ENCODE data around the gene TOR1AIP2.

- TF ChIP-seq CEBPB (IDR thresholded peaks at IDR 0.05; ENCODE audit: borderline replicate concordance in 1 of 2, low read depth in 2 of 2, low read length in 2 of 2) (no peak), SREBF2 (IDR thresholded peaks at IDR 0.05; ENCODE audit: low read length) (no peak), ESRRA (IDR thresholded peaks at IDR 0.05; ENCODE audit: low read length) (no peak), RAD21 (IDR thresholded peaks at IDR 0.05; ENCODE audit: insufficient read depth, low read depth, low read length) (no peak), NFYB (IDR thresholded peaks at IDR 0.05; ENCODE audit: insufficient read depth, low read depth, low read length) (no peak), CTCF (IDR thresholded peaks at IDR 0.05 in 2 of 3, conservative IDR thresholded peaks at IDR 0.05 in 1 of 3; ENCODE audit: control insufficient read depth in 2 of 3, extremely low read depth in 1 of 3, insufficient read depth in 1 of 3, low read depth in 3 of 3, low read length in 3 of 3) (no peak)
Observed at GRCh38 chr1:179821524-179821923, 56.1 kb downstream of the TOR1AIP2 start.
